Prostate gland (tissue), 2 donors: ENCODE measurements around the gene SFR1. TPM values are rescaled to one million over a fixed set of nuclear protein-coding genes. Genes with fewer than 3 reads are reported as not detected.

Experiments
- DNase-seq: peaks from one replicate; pipeline ENCODE4 v3.0.0-alpha.2; 2019; ENCODE audit warnings: low spot score
- H3K27ac ChIP-seq, 2 donors: fragments of 200-600 bp; sonication (generic); 2 replicates each; pipeline ENCODE4 v1.5.1; 2017 to 2019
- H3K27me3 ChIP-seq: fragments of 200-600 bp; sonication (generic); replicated peaks from 2 replicates; pipeline ENCODE4 v1.5.1; 2019; ENCODE audit not compliant: insufficient read depth
- H3K36me3 ChIP-seq, 2 donors: fragments of 200-600 bp; sonication (generic); 1 replicate in 1 of 2; 2 replicates in 1 of 2; pipeline versions ENCODE4 v1.5.1 to v1.8.1; 2017 to 2019
- H3K4me1 ChIP-seq: fragments of 200-600 bp; sonication (generic); replicated peaks from 2 replicates; pipeline ENCODE4 v1.5.1; 2019
- H3K4me3 ChIP-seq, 2 donors: fragments of 200-600 bp; sonication (generic); 2 replicates each; pipeline ENCODE4 v1.5.1; 2017 to 2019
- H3K9me3 ChIP-seq: fragments of 200-600 bp; sonication (generic); 2 replicates; pipeline ENCODE4 v1.5.1; 2017
- CTCF ChIP-seq, 4 experiments: fragments of 200-600 bp in 2 of 4; fragments of 450-650 bp in 2 of 4; sonication (generic) in 2 of 4; IDR thresholded peaks; 1 replicate in 3 of 4; 2 replicates in 1 of 4; pipeline ENCODE4 v1.5.1; 2016 to 2019; ENCODE audit warnings: antibody characterized with exemption in 4 of 4, mild to moderate bottlenecking in 2 of 4, moderate library complexity in 2 of 4
- POLR2A ChIP-seq: fragments of 450-650 bp; IDR thresholded peaks from one replicate; pipeline ENCODE4 v1.6.1; 2016; ENCODE audit warnings: antibody characterized with exemption, mild to moderate bottlenecking
- POLR2AphosphoS5 ChIP-seq: sonication (generic); formaldehyde crosslinking; IDR thresholded peaks from one replicate; pipeline ENCODE4 v1.6.1; 2017; ENCODE audit warnings: antibody characterized with exemption
- WGBS: methylation state at CpG from one replicate; pipeline ENCODE4 v1.1.5; 2018; 5-methylcytosine and 5-hydroxymethylcytosine counted together
- intact Hi-C: fragments of 100-400 bp; cut with DNase I; formaldehyde crosslinking; loops from one replicate; pipeline ENCODE4 v1.14.2; 2022
- total RNA-seq, 2 donors: library from RNA; depleted of rRNA; stranded (reverse); fragments of >200 nt; gene quantifications; one replicate each; pipeline ENCODE4 v1.1.0, GENCODE V29; 2016

The SFR1 gene
- total RNA-seq, 2 donors from 2014 or later, result 8.1 to 16.3 TPM

DNA sequence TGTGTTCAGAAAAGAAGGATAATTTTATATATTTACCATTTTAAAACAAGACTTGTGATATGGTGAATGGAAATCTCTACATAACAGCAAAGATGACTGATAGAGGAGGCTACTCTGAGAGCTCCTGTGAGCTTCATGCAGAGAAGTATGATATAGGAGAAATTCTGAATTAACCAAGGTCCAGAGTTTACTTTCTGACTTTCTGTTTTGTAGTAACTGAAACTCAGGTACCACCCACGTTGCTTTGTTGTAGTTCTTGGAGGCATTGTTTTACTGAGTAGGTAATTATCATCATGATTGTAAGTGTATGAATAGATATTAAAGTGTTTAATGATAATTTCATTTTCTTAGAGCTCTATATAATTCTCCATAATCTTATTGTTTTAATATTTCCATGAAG, 18.0 kb upstream of the SFR1 start:
- intact Hi-C loops, result no loop called here
- no peaks in the 10 kb centered on the region for H3K9me3 ChIP-seq
- DNase-seq, result no peak
- WGBS, result 63% methylated on average over 1 of the region's 1 CpG
- TF ChIP-seq CTCF (IDR thresholded peaks at IDR 0.05) (no peak), POLR2AphosphoS5 (no peak), POLR2A (no peak)
- no peak overlapping the region for H3K27ac ChIP-seq
- no peak overlapping the region for H3K4me3 ChIP-seq
- H3K4me1 ChIP-seq, result no peaks in the 10 kb centered on the region
- no peaks in the 10 kb centered on the region for H3K36me3 ChIP-seq
- H3K27me3 ChIP-seq, result no peaks in the 10 kb centered on the region

DNA sequence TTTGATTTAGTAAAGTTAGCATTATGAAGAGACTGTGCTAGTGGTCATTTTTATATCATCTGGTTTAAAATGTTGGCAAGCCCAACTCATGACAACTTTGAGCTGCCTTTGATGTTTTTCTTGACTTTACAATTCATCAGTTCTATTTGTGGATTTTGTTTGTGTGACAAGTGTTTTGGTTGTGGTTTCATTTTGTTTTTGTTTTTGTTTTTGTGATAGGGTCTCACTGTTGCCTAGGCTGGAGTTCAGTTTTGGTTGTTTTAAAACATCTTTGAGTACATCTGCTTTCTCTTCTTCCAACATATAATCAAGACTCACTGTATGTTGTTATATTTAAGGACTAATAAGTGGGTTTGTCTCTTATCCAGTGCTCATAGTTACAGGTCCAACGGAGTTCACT, 17.6 kb upstream of the SFR1 start:
- no peaks in the 10 kb centered on the region for H3K27me3 ChIP-seq
- no peak for TF ChIP-seq POLR2AphosphoS5
- WGBS, result 0% methylated on average over 1 of the region's 1 CpG
- no peak overlapping the region for H3K4me3 ChIP-seq
- no peak for DNase-seq
- H3K36me3 ChIP-seq, result no peaks in the 10 kb centered on the region
- no peak overlapping the region for H3K27ac ChIP-seq
- H3K4me1 ChIP-seq, result no peaks in the 10 kb centered on the region
- intact Hi-C loops, result no loop called here
- H3K9me3 ChIP-seq, result no peaks in the 10 kb centered on the region

- no peak overlapping the region for H3K4me3 ChIP-seq
- intact Hi-C loops, result no loop called here
- WGBS, result 97% methylated on average over 2 of the region's 2 CpGs
Measured at GRCh38 chr10:104104926-104105325, 17.0 kb upstream of the SFR1 start.

DNA sequence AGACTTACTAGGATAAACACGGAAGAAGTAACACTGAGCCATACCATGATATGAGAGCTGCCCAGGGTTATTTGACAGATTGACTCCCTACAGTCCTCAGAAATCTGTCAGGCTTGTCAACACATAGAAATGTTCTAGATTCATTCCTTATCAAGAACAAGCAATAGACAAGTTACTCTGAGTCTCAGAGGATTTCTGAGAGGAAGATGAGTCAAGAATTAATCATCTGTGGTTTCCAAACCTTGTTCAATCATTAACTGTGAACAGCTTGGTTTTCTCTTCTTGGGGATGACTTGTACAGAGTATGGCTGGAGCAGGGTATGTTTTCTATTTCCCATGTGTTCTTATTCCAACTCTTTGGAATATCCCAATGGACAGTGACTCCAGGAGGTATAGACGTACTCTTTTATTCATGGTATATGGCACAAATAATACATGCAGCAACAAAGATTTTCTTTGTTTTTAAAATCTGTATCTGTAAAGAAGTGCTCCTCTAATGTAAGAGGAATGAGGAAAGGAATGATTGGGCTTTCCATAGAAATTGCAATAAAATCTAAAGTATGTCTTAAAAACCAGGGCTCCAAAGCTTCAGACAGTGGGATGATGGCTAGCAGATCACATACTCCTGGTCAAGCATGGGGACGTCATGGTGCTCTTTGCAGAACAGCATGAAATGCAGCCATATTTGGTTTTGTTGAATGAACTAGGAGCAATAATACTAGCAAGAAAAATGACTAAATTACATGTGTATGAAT, 11.9 kb upstream of the SFR1 start:
- H3K4me3 ChIP-seq, result no peak overlapping the region
- intact Hi-C loops, result no loop called here
- no peaks in the 10 kb centered on the region for H3K4me1 ChIP-seq
- H3K27ac ChIP-seq, result no peak overlapping the region
- H3K9me3 ChIP-seq, result no peaks in the 10 kb centered on the region
- H3K36me3 ChIP-seq, result no peaks in the 10 kb centered on the region
- DNase-seq, result no peak
- TF ChIP-seq POLR2A (no peak), POLR2AphosphoS5 (no peak), CTCF (IDR thresholded peaks at IDR 0.05) (no peak)
- no peaks in the 10 kb centered on the region for H3K27me3 ChIP-seq
- WGBS, result 72% methylated on average over 3 of the region's 3 CpGs

More at GRCh38 chr10:104104926-104105325, 17.0 kb upstream of the SFR1 start:
- TF ChIP-seq CTCF (IDR thresholded peaks at IDR 0.05) (no peak), POLR2AphosphoS5 (no peak), POLR2A (no peak)
- no peak for DNase-seq
- Histone ChIP-seq H3K27ac (no peak overlapping the region), H3K27me3 (no peaks in the 10 kb centered on the region), H3K9me3 (no peaks in the 10 kb centered on the region), H3K36me3 (no peaks in the 10 kb centered on the region), H3K4me1 (no peaks in the 10 kb centered on the region)

- no peak for DNase-seq
- Histone ChIP-seq H3K4me3 (no peak overlapping the region), H3K9me3 (no peaks in the 10 kb centered on the region), H3K27me3 (no peaks in the 10 kb centered on the region), H3K36me3 (no peaks in the 10 kb centered on the region), H3K4me1 (no peaks in the 10 kb centered on the region), H3K27ac (no peak overlapping the region)
- intact Hi-C loops, result no loop called here
- WGBS, result 48% methylated on average over 1 of the region's 1 CpG
- TF ChIP-seq POLR2A (no peak), POLR2AphosphoS5 (no peak)
Measured at GRCh38 chr10:104113376-104113956, 8.5 kb upstream of the SFR1 start.
